Measurements from ENCODE around the gene KLK15. TPM values are rescaled to one million over a fixed set of nuclear protein-coding genes. Genes with fewer than 3 reads are reported as not detected.
"Not testable (repeated sequence)": the region's sequence is repeated elsewhere in the genome, so short reads cannot be mapped to it uniquely, and the experiment has no call there.

KLK15 gene
- total and polyA plus RNA-seq, 2 donors (not counting 3 experiments of a cell fraction or from before 2014, with no cell fraction given) = not detected

- Histone ChIP-seq H3K27ac (ENCODE audit: insufficient read depth, low read depth, low read length) (no peak overlapping the region), H3K9ac (replicated peaks; ENCODE audit: extremely low read depth, insufficient read depth, low read length) (no peak overlapping the region), H3K4me3 (replicated peaks in 1 of 3; ENCODE audit: insufficient read depth in 1 of 3, low read depth in 1 of 3, low read length in 3 of 3) (no peak overlapping the region), H3K36me3 (ENCODE audit: control insufficient read depth in 2 of 2, extremely low read depth in 1 of 2, insufficient read depth in 2 of 2, low read length in 2 of 2) (no peaks in the 10 kb centered on the region), H2AFZ (ENCODE audit: low read depth, low read length) (no peak overlapping the region), H3K9me1 (replicated peaks; ENCODE audit: control insufficient read depth, extremely low read depth, insufficient read depth, low read length) (no peaks in the 10 kb centered on the region), H3K79me2 (ENCODE audit: control insufficient read depth, insufficient read depth, low read length) (no peaks in the 10 kb centered on the region), H3K4me1 (ENCODE audit: control insufficient read depth, extremely low read depth, insufficient read depth, low read length) (no peaks in the 10 kb centered on the region), H3K27me3 (ENCODE audit: control insufficient read depth in 2 of 2, insufficient read depth in 2 of 2, low read length in 2 of 2) (peaks cover 0 to 5% of the 10 kb centered on the region in 2 experiments), H3K9me3 (replicated peaks; ENCODE audit: control insufficient read depth, insufficient read depth, low read length) (no peaks in the 10 kb centered on the region), H4K20me1 (replicated peaks; ENCODE audit: control insufficient read depth, extremely low read depth, insufficient read depth, low read length) (no peaks in the 10 kb centered on the region), H3K4me2 (ENCODE audit: insufficient read depth, low read length) (no peak overlapping the region)
- FAIRE-seq (no peak), DNase-seq (ENCODE audit: low read depth, low spot score) (no peak)
- POLR2A ChIA-PET = no interaction called here
- intact Hi-C loops (cut with micrococcal nuclease) (no loop called here), dilution Hi-C loops (cut with MboI; ENCODE audit: extremely low pct_ligation_motif_present, low sequenced_read_pairs) (no loop called here)
- TF ChIP-seq GATA2 (IDR thresholded peaks at IDR 0.05; ENCODE audit: insufficient read depth, insufficient read length, low read depth, low read length) = no peak
- no peak for TF ChIP-seq JUN (IDR thresholded peaks at IDR 0.05; ENCODE audit: borderline replicate concordance, insufficient read depth, insufficient read length, low read depth)
- TF ChIP-seq FOS (IDR thresholded peaks at IDR 0.05; ENCODE audit: borderline replicate concordance, insufficient read depth, low read length) = no peak
- TF ChIP-seq POLR2A (IDR thresholded peaks at IDR 0.05; ENCODE audit: low read depth, low read length) = no peak
- CTCF ChIA-PET = no interaction called here
- BruUV-seq (replicated peaks) = no TSS peak
These were observed 20.9 kb downstream of the KLK15 start for GRCh38 chr19:50812474-50812873.

DNA sequence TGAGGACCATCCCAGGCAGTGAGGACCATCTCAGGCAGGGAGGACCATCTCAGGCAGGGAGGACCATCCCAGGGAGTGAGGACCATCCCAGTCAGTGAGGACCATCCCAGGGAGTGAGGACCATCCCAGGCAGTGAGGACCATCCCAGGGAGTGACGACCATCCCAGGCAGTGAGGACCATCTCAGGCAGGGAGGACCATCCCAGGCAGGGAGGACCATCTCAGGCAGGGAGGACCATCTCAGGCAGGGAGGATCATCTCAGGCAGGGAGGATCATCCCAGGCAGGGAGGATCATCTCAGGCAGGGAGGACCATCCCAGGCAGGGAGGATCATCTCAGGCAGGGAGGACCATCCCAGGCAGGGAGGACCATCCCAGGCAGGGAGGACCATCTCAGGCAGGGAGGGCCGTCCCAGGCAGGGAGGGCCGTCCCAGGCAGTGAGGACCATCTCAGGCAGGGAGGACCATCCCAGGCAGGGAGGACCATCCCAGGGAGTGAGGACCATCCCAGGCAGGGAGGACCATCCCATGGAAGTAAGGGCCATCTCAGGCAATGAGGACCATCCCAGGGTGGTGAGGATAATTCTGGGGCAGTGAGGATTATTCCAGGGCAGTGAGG is 21.6 kb downstream of the KLK15 start:
- H3K4me1 ChIP-seq (ENCODE audit: control insufficient read depth, extremely low read depth, insufficient read depth, low read length); H3K36me3 ChIP-seq (ENCODE audit: control insufficient read depth in 2 of 2, extremely low read depth in 1 of 2, insufficient read depth in 2 of 2, low read length in 2 of 2); H3K9ac ChIP-seq (replicated peaks; ENCODE audit: extremely low read depth, insufficient read depth, low read length); DNase-seq (ENCODE audit: low read depth, low spot score); dilution Hi-C loops (cut with MboI; ENCODE audit: extremely low pct_ligation_motif_present, low sequenced_read_pairs); BruUV-seq (replicated peaks); H3K9me1 ChIP-seq (replicated peaks; ENCODE audit: control insufficient read depth, extremely low read depth, insufficient read depth, low read length); H3K27me3 ChIP-seq (ENCODE audit: control insufficient read depth in 2 of 2, insufficient read depth in 2 of 2, low read length in 2 of 2); H3K27ac ChIP-seq (ENCODE audit: insufficient read depth, low read depth, low read length); POLR2A ChIA-PET; H3K79me2 ChIP-seq (ENCODE audit: control insufficient read depth, insufficient read depth, low read length); H3K4me3 ChIP-seq (replicated peaks in 1 of 3; ENCODE audit: insufficient read depth in 1 of 3, low read depth in 1 of 3, low read length in 3 of 3); H2AFZ ChIP-seq (ENCODE audit: low read depth, low read length); FAIRE-seq; H4K20me1 ChIP-seq (replicated peaks; ENCODE audit: control insufficient read depth, extremely low read depth, insufficient read depth, low read length); H3K9me3 ChIP-seq (replicated peaks; ENCODE audit: control insufficient read depth, insufficient read depth, low read length); CTCF ChIA-PET; H3K4me2 ChIP-seq (ENCODE audit: insufficient read depth, low read length); intact Hi-C loops (cut with micrococcal nuclease): not testable (repeated sequence)

All from endothelial cell of umbilical vein (primary cell).